Activated T-helper 17 cell treated with anti-CD3 and anti-CD28 coated beads, Interleukin-2, amount 50 U/mL, for 72 hours (primary cell): ENCODE results near the gene AK1. TPM values are rescaled to one million over a fixed set of nuclear protein-coding genes. Genes with fewer than 3 reads are reported as not detected.
"Not testable (repeated sequence)": the region's sequence is repeated elsewhere in the genome, so short reads cannot be mapped to it uniquely, and the experiment has no call there.

Experiments
- ATAC-seq: fragments of 150-1000 bp; cut with Tn5 transposase; replicated peaks from 2 replicates; pipeline ENCODE4 v1.10.0; 2021; ENCODE audit warnings: mild to moderate bottlenecking, moderate library complexity
- H3K27ac Mint-ChIP-seq: one replicate; pipeline ENCODE4 v1.8.0; 2022; ENCODE audit warnings: mixed read lengths
- H3K27me3 Mint-ChIP-seq: one replicate; pipeline ENCODE4 v1.8.0; 2022; ENCODE audit warnings: mixed read lengths
- H3K36me3 Mint-ChIP-seq: one replicate; pipeline ENCODE4 v1.8.0; 2022; ENCODE audit warnings: low read depth, mild to moderate bottlenecking, mixed read lengths
- H3K4me1 Mint-ChIP-seq: one replicate; pipeline ENCODE4 v1.8.0; 2022; ENCODE audit warnings: mixed read lengths
- H3K4me3 Mint-ChIP-seq: one replicate; pipeline ENCODE4 v1.8.0; 2022; ENCODE audit warnings: mild to moderate bottlenecking, mixed read lengths
- H3K9me3 Mint-ChIP-seq: one replicate; pipeline ENCODE4 v1.8.0; 2022; ENCODE audit warnings: mixed read lengths
- total RNA-seq, 2 donors: library from RNA; stranded (reverse); gene quantifications; one replicate each; pipeline ENCODE4 v1.2.3, GENCODE V29; 2022

The AK1 gene
- total RNA-seq, 2 donors from 2014 or later: 23.2 to 79.0 TPM

DNA sequence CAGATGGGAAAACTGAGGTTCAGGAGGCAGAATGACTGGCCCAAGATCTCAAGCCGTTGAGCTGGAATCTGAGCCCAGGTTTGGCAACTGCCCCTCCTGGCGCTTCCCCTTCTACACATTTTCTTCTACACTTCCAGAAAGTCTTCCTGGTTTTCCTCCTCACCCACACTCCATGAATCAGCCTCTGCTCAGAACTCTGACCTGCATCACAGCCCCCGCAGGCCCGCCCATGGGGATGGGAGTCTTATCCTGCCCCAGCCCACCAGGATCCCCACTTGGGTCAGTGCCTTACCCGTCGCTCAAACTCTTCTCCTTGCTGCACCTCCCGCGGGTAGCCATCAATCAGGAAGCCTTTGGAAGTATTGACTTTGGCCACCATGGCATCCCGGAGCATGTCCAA lies 5.9 kb downstream of the AK1 start:
- no peaks in the 10 kb centered on the region for H3K9me3 Mint-ChIP-seq
- no peak overlapping the region for H3K4me3 Mint-ChIP-seq
- H3K4me1 Mint-ChIP-seq: no peaks in the 10 kb centered on the region
- no peaks in the 10 kb centered on the region for H3K36me3 Mint-ChIP-seq
- H3K27me3 Mint-ChIP-seq: no peaks in the 10 kb centered on the region
- peak overlapping the region; percentile 51 for H3K27ac Mint-ChIP-seq
- ATAC-seq: no peak

DNA sequence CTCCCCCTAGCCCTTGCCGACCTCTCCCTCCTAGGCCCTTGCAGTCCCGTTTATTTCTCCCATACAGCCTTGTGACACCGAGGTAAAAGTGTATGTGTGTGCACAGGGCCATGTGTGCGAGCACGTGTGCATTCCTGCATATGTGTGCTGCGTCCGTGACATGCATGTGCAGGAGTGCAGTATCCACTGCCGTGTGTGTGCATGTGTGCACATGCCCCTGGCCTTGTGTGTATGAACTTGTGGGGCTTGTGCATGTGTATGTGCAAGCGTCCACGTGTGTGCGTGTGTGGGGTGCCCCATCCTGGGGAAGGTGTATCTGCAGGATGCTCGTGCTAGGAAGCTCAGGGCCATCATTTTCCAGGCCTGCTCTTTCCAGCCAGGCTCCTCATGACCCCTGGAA lies 6.6 kb downstream of the AK1 start:
- ATAC-seq: no peak
- Mint-ChIP-seq H3K27ac (no peak overlapping the region), H3K27me3 (no peaks in the 10 kb centered on the region), H3K36me3 (no peaks in the 10 kb centered on the region), H3K4me1 (peaks cover 2% of the 10 kb centered on the region), H3K4me3 (no peak overlapping the region), H3K9me3 (no peaks in the 10 kb centered on the region)

DNA sequence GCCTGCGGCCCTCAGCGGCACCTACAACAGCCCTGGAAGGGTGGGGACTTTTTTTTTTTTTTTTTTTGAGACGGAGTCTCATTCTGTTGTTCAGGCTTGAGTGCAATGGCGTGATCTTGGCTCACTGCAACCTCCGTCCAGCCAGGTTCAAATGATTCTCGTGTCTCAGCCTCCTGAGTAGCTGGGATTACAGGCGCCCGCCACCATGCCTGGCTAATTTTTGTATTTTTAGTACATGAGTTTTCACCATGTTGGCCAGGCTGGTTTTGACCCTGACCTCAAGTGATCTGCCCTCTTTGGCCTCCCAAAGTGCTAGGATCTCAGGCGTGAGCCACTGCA lies 7.4 kb downstream of the AK1 start:
- not testable (repeated sequence) for H3K36me3 Mint-ChIP-seq, ATAC-seq

DNA sequence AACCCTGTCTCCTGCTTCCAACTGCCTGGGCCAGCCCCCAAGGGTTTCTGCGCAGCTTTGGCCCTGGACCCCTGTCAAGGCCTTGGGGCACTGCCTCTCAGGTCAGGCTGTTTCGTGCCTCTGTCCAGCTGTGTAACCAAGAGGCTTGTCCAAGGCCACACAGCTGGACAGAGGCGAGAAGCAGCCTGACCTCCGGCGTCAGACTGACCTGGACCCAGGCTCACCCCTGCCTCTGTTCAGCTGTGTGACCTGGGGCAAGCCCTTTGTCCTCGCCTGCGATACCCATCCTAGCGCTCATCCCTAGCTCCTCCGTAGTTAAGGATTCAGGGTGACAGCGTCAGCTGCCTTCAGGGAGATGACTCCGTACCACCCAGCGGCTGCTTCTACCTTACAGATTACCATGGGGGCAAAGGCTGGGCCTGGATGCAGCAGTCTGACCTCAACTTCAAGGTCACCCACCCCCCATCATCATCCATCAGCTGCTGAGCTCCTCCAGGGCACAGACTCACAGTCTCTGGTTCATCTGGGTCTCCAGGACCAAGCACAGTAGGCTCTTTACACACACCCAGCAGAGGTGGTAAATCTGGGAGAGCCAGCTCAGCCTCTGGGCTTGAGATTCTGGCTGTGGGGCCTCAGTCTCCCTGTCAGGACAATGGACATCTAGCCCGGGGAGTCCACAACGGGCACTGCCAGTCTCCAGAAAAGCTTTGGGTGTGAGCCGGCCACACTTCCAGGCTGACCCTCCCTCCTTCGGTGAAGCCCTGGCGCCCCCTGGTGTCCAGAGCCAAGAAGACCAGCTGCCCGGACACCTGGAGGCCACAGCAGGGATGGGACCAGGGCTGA lies 7.9 kb downstream of the AK1 start:
- no peaks in the 10 kb centered on the region for H3K9me3 Mint-ChIP-seq
- no peak overlapping the region for H3K4me3 Mint-ChIP-seq
- ATAC-seq: peak; percentile 84
- H3K27me3 Mint-ChIP-seq: no peaks in the 10 kb centered on the region
- H3K4me1 Mint-ChIP-seq: peaks cover 11% of the 10 kb centered on the region
- no peaks in the 10 kb centered on the region for H3K36me3 Mint-ChIP-seq
- no peak overlapping the region for H3K27ac Mint-ChIP-seq

More for the DNA sequence above, 7.4 kb downstream of the AK1 start:
- not testable (repeated sequence) for H3K4me1 Mint-ChIP-seq, H3K9me3 Mint-ChIP-seq, H3K27ac Mint-ChIP-seq, H3K4me3 Mint-ChIP-seq, H3K27me3 Mint-ChIP-seq

DNA sequence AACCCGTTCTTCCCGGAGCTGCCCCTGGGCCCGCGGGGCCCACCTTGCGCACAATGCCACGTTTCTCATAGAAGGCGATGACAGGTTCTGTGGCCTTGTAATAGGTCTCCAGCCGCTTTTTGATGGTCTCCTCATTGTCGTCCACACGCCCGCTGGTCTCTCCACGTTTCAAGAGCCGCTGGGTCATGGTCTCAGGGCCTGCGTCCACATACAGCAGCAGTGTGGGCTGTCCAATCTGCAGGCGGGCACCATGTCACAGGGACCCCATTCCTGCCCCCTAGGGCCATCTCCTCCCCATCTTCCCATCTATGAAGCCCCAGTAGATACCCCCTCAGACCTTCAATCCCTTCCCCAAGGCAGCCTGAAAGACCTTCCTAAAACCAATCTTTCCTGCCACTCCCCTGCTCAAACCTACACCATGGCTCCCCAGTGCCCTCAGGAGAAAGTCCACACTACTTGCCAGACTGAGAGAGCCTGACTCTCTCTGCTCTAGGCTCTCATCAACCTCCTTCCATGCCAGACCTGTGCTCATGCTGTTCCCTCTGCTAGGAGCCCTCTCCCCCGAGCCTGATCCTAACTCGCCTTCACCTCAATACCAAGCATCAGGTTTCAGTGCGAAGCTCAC lies 9.1 kb downstream of the AK1 start:
- Mint-ChIP-seq H3K4me1 (peaks cover 11% of the 10 kb centered on the region), H3K36me3 (no peaks in the 10 kb centered on the region), H3K27me3 (no peaks in the 10 kb centered on the region), H3K9me3 (no peaks in the 10 kb centered on the region), H3K27ac (peak overlapping the region; percentile 42), H3K4me3 (no peak overlapping the region)
- ATAC-seq: no peak

DNA sequence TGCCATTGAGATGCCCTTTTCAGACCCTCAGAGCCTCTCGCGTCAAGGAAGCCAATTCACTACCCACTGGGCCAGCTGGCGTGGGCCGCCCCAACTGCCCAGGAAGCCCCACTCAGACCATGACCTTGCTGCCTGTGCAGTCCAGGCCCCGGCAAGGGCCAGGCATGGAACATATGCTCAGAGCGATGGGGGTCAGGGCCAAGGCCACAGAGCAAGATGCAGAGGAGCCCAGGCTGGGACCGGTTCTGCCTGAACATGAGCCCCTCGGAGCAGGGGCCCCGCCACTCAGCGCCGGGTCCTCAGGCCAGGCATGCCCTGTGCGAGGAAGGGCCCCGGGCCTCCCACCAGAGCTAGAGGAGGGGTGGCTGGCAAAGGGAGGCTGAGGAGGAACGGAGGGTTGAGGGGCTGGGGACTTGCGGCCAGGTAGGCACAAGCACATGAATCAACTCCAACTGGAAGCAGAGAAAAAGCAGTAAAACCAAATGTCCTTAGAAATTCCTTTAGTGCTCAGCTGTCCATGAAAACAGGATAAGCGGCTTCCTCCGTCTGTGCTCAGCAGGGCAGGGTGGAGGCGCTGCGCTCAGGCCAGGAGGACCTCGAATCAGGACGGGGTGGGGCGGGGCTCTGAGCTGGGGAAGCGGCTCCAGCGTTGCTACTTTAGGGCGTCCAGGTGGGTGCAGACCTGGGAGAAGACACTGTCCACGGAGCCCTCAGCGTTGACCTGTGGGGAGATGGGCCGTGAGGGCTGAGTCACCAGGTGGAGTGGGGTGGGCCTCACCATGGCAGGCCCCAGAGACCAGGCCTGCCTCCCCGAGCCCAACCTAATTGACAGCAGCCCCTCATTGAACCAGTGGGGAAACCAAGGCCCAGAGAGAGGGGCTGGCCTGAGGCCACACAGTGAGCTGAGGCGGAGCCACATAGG lies 9.9 kb downstream of the AK1 start:
- ATAC-seq: no peak
- H3K4me1 Mint-ChIP-seq: peaks cover 17% of the 10 kb centered on the region
- no peak overlapping the region for H3K4me3 Mint-ChIP-seq
- H3K27me3 Mint-ChIP-seq: no peaks in the 10 kb centered on the region
- H3K9me3 Mint-ChIP-seq: no peaks in the 10 kb centered on the region
- no peaks in the 10 kb centered on the region for H3K36me3 Mint-ChIP-seq
- H3K27ac Mint-ChIP-seq: no peak overlapping the region

DNA sequence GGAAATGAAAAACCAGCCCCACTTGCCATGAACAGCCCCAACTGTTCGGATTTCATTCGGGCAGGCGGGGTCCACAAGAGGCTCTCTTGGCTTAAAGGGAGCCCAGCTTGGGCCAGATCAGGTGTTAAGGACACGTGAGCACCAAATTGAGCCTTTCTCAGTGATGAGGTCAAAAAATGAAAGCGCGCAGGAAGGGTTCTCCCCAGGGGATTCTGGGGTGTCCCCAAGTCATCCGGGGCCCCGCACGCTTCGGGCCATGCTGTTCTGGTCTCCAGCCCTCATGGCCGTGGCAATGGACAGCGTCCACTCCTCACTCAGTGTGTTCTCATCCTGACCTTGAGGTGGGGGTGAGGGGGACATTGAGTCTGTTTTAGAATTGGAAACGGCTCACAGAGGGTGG lies 10.9 kb downstream of the AK1 start:
- H3K27ac Mint-ChIP-seq: no peak overlapping the region
- no peaks in the 10 kb centered on the region for H3K36me3 Mint-ChIP-seq
- no peaks in the 10 kb centered on the region for H3K27me3 Mint-ChIP-seq
- H3K4me1 Mint-ChIP-seq: peaks cover 18% of the 10 kb centered on the region
- H3K4me3 Mint-ChIP-seq: no peak overlapping the region
- no peaks in the 10 kb centered on the region for H3K9me3 Mint-ChIP-seq
- ATAC-seq: no peak

DNA sequence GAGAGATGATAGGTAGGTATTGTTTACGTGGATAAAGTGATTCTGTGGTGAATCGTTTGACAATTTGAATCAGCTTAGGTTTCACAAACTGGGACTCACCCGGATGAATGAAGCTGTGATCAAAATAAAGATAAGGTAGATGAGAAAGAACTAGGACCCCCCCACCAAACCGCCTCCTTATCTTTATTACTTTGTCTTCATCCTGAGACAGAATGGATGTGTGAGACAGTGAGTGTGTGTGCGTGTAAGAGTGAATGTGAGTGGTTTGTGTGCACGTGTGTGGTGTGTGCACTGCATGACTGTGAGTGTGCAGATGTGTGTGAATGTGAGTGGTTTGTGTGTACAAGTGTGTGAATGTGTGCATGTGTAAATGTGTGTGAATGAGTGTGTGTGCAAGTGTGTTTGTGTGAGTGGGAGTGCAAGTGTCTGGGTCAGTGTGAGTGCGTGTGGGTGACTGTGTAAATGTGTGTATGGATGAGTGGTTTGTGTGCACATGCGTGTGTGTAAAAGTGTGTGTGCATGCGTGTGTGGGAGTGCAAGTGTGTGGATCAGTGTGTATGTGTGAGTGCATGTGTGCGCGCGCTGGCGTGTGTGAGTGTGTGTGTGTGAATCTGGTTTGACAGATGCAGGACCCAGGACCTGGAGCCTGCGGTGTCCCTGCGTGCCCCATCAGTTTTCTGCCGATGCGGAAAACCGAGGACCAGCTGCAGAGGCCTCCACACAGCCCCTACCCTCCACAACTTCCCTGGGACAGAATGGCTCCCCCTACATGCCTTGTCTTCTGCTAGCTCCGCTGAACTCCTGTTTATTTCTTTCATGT lies 11.6 kb downstream of the AK1 start:
- H3K36me3 Mint-ChIP-seq: no peaks in the 10 kb centered on the region
- H3K4me3 Mint-ChIP-seq: no peak overlapping the region
- H3K9me3 Mint-ChIP-seq: no peaks in the 10 kb centered on the region
- peak; percentile 73 for ATAC-seq
- peaks cover 18% of the 10 kb centered on the region for H3K4me1 Mint-ChIP-seq
- H3K27me3 Mint-ChIP-seq: no peaks in the 10 kb centered on the region
- H3K27ac Mint-ChIP-seq: peak overlapping the region; percentile 1

DNA sequence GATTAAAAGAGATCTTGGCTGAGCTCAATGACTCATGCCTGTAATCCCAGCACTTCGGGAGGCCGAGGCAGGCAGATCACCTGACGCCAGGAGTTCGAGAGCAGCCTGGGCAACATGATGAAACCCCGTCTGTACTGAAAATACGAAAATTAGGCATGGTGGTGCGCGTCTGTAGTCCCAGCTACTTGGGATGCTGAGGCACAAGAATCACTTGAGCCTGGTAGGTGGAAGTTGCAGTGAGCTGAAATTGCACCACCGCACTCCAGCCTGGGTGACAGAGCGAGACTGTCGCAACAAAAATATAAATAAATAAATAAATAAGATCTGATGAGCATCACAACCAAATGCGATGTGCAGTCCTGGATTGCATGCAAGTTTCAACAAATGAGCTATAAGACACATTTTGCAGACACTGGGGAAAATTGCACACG lies 14.3 kb downstream of the AK1 start:
- no peaks in the 10 kb centered on the region for H3K36me3 Mint-ChIP-seq
- no peak for ATAC-seq
- H3K4me3 Mint-ChIP-seq: no peak overlapping the region
- H3K9me3 Mint-ChIP-seq: no peaks in the 10 kb centered on the region
- H3K4me1 Mint-ChIP-seq: peaks cover 18% of the 10 kb centered on the region
- no peaks in the 10 kb centered on the region for H3K27me3 Mint-ChIP-seq
- H3K27ac Mint-ChIP-seq: peak overlapping the region; percentile 80

DNA sequence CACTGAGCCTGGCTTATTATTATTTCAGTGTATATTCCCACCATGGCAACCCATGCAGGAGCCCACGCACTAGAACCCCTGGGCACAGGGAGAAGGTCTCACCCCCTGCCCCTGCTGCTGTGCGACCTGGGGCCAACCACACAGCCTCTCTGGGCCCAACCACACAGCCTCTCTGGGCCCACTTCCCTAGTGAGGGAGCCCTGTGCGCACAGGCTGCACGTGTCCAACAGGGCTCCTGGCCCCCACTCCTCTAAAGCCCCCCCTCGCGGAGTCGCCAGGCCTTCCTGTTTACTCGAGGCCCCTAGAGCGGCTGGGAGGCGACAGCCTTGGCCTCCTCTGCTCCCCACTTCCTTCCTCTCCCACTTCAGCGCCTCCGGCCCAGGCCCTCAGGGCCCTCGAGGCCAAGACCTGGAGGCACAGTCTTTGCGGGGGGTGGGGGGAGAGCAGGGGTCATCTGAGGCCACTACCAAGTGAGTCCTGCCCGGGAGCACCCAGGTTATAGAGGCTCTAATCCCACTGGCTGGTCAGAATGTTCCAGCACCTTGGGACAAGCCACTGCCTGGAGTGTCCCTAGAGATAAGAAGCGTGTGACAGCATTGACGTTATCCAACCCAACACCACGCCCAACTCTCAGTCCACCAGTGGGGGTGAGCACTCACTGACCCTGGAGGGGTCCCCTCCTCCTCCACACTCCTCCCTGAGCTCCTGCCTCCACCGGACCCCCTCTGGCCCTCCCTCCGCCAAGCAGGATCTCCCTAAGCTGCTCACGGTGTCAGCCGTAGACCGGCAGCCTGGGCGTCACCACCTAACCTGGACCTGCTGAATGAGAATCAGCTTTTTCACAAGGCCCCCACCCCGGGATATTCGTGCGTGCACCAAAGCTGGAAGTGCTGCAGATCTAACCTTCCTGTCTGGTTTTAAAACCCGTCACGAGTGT lies 15.1 kb downstream of the AK1 start:
- no peaks in the 10 kb centered on the region for H3K36me3 Mint-ChIP-seq
- H3K9me3 Mint-ChIP-seq: no peaks in the 10 kb centered on the region
- peak overlapping the region; percentile 80 for H3K27ac Mint-ChIP-seq
- peak; percentile 53 for ATAC-seq
- H3K27me3 Mint-ChIP-seq: no peaks in the 10 kb centered on the region
- H3K4me3 Mint-ChIP-seq: peak overlapping the region; percentile 49
- peaks cover 18% of the 10 kb centered on the region for H3K4me1 Mint-ChIP-seq

DNA sequence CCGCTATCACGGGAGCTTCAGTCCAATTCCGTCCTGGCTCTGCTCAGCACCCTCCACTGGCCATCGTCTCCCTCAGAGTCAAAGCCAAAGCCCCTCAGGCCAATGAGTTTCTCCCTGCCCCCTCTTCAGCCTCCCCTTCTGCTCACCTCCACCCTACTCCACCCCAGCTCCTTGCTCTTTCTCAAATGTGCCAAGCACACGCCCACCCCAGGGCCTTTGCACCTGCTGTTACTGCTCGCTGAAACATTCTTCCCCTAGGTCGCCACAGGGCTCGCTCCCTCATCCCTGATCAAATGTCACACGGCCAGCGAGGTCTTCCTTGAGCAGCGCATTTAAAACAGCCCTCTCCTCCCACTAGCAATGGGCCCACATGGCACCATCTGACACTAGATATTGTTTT lies 16.7 kb downstream of the AK1 start:
- ATAC-seq: no peak
- Mint-ChIP-seq H3K27me3 (no peaks in the 10 kb centered on the region), H3K4me1 (peaks cover 17% of the 10 kb centered on the region), H3K4me3 (no peak overlapping the region), H3K27ac (peak overlapping the region; percentile 80), H3K9me3 (no peaks in the 10 kb centered on the region), H3K36me3 (no peaks in the 10 kb centered on the region)

DNA sequence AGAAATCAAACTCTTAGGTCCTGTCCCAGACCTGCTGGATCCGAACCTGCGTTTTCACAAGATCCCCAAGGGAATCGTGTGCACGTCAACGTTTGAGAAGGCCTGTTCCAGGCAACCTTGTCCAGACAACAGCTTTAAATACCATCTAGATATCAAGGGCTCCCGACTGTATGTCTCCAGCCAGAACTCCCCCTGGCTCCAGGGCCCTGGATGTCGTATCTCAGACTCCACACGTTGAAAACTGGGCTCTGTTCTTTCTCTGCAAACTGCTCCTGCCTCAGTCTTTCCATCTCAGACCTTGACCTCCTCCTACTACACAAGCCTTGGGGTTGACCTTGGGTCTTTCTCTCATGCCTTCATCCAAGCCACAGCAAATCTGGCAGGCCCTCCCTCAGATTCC lies 17.2 kb downstream of the AK1 start:
- Mint-ChIP-seq H3K27ac (peak overlapping the region; percentile 80), H3K9me3 (no peaks in the 10 kb centered on the region), H3K27me3 (no peaks in the 10 kb centered on the region), H3K36me3 (no peaks in the 10 kb centered on the region), H3K4me1 (peaks cover 15% of the 10 kb centered on the region), H3K4me3 (no peak overlapping the region)
- ATAC-seq: no peak

DNA sequence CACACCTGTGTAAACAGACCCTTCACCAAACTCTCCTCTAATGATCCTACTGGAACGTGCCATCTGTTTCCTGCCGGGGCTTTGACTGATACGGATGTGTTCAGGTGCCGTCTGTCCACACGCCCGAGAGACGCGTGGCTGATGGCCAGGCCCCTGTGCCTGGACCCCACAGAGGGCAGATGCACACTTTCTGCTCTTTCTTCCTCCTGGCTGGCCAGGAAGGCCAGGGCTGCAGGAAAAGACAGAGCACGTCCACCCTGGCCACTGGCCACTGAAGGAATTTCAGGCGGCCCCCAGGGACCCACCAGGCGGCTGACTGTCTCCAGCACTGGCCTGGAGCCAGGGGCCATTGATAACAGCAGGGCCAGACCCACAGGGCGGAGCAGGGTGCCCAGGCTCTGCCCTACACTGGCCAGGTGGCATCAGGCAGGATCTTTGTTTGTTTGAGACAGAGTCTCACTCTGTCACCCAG lies 19.4 kb downstream of the AK1 start:
- H3K9me3 Mint-ChIP-seq: no peaks in the 10 kb centered on the region
- no peaks in the 10 kb centered on the region for H3K27me3 Mint-ChIP-seq
- ATAC-seq: no peak
- peaks cover 10% of the 10 kb centered on the region for H3K4me1 Mint-ChIP-seq
- H3K36me3 Mint-ChIP-seq: no peaks in the 10 kb centered on the region
- H3K27ac Mint-ChIP-seq: no peak overlapping the region
- H3K4me3 Mint-ChIP-seq: no peak overlapping the region
